ENCODE results near the gene KCNS1. TPM values are rescaled to one million over a fixed set of nuclear protein-coding genes. Genes with fewer than 3 reads are reported as not detected.

Gene KCNS1
- total and polyA plus RNA-seq, 2 experiments from 2014 or later, result 0.37 to 3.2 TPM

- no peak for TF ChIP-seq EZH2 (IDR thresholded peaks at IDR 0.05; ENCODE audit: low read depth, unreplicated experiment)
- TF ChIP-seq ETS1 (IDR thresholded peaks at IDR 0.05), result no peak
- TF ChIP-seq CTCF (conservative IDR thresholded peaks at IDR 0.05; ENCODE audit: low read depth in 2 of 2), result no peak
- TF ChIP-seq ZNF462 (CRISPR knock-in tag; IDR thresholded peaks at IDR 0.05), result no peak
- TF ChIP-seq POLR2AphosphoS5 (IDR thresholded peaks at IDR 0.05; ENCODE audit: low read depth), result no peak
- TF ChIP-seq NANOG (IDR thresholded peaks at IDR 0.05; ENCODE audit: borderline replicate concordance), result no peak
- TF ChIP-seq JUNB (IDR thresholded peaks at IDR 0.05; ENCODE audit: unreplicated experiment), result no peak
- no peak for TF ChIP-seq EZH2phosphoT487 (IDR thresholded peaks at IDR 0.05; ENCODE audit: unreplicated experiment)
- no peak for TF ChIP-seq CREB1 (CRISPR knock-in tag; IDR thresholded peaks at IDR 0.05; ENCODE audit: low read depth)
- TF ChIP-seq ZNF114 (CRISPR knock-in tag; IDR thresholded peaks at IDR 0.05), result no peak
- no peak for TF ChIP-seq STAT1 (IDR thresholded peaks at IDR 0.05; ENCODE audit: unreplicated experiment)
- no peak for TF ChIP-seq ZNF331 (CRISPR knock-in tag; IDR thresholded peaks at IDR 0.05; ENCODE audit: low read depth)
- TF ChIP-seq, protein P1, sequence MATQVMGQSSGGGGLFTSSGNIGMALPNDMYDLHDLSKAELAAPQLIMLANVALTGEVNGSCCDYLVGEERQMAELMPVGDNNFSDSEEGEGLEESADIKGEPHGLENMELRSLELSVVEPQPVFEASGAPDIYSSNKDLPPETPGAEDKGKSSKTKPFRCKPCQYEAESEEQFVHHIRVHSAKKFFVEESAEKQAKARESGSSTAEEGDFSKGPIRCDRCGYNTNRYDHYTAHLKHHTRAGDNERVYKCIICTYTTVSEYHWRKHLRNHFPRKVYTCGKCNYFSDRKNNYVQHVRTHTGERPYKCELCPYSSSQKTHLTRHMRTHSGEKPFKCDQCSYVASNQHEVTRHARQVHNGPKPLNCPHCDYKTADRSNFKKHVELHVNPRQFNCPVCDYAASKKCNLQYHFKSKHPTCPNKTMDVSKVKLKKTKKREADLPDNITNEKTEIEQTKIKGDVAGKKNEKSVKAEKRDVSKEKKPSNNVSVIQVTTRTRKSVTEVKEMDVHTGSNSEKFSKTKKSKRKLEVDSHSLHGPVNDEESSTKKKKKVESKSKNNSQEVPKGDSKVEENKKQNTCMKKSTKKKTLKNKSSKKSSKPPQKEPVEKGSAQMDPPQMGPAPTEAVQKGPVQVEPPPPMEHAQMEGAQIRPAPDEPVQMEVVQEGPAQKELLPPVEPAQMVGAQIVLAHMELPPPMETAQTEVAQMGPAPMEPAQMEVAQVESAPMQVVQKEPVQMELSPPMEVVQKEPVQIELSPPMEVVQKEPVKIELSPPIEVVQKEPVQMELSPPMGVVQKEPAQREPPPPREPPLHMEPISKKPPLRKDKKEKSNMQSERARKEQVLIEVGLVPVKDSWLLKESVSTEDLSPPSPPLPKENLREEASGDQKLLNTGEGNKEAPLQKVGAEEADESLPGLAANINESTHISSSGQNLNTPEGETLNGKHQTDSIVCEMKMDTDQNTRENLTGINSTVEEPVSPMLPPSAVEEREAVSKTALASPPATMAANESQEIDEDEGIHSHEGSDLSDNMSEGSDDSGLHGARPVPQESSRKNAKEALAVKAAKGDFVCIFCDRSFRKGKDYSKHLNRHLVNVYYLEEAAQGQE (IDR thresholded peaks at IDR 0.05; ENCODE audit: unreplicated experiment), result no peak
- Histone ChIP-seq H4K20me1 (replicated peaks; ENCODE audit: insufficient read depth) (no peaks in the 10 kb centered on the region), H3K27ac (ENCODE audit: low read depth) (no peak overlapping the region), H3K4me1 (ENCODE audit: insufficient read depth) (peaks cover 5% of the 10 kb centered on the region; the same call in 1 of the 2 replicates), H3K4me3 (no peak overlapping the region), H3K4me2 (no peak overlapping the region), H2AFZ (no peak overlapping the region), H3K9me2 (ENCODE audit: insufficient read depth) (no peaks in the 10 kb centered on the region), H3K36me3 (ENCODE audit: insufficient read depth) (no peaks in the 10 kb centered on the region), H3F3A (replicated peaks; ENCODE audit: low read depth) (no peaks in the 10 kb centered on the region; the same call in 1 of the 2 replicates), H3K79me2 (replicated peaks; ENCODE audit: insufficient read depth) (no peaks in the 10 kb centered on the region), H3K27me3 (ENCODE audit: insufficient read depth) (peaks cover 38% of the 10 kb centered on the region)
- no peak for ATAC-seq
- H3K27ac Mint-ChIP-seq, result no peak overlapping the region
- H3K9me3 Mint-ChIP-seq, result no peaks in the 10 kb centered on the region
- no peak overlapping the region for H3K4me3 Mint-ChIP-seq
- H3K27me3 Mint-ChIP-seq (ENCODE audit: insufficient read depth, low read depth, poor library complexity), result peaks cover 37% of the 10 kb centered on the region
- peaks cover 6% of the 10 kb centered on the region; the same call in 1 of the 3 replicates for H3K4me1 Mint-ChIP-seq
- no peak for DNase-seq (ENCODE audit: low spot score)
- no peaks in the 10 kb centered on the region for H3K36me3 Mint-ChIP-seq (ENCODE audit: low read depth)
Measured at GRCh38 chr20:45103072-45103471, 2.1 kb upstream of the KCNS1 start.

Data from GM23338 (cell line).